HG02642 (cell line): ENCODE data around the gene COBLL1.
"Not testable (repeated sequence)": the region's sequence is repeated elsewhere in the genome, so short reads cannot be mapped to it uniquely, and the experiment has no call there.

ENCODE experiments used
- ATAC-seq: cut with Tn5 transposase; IDR thresholded peaks from one replicate; pipeline ENCODE4 v1.9.1; 2021; ENCODE audit warnings: mild to moderate bottlenecking; ENCODE audit not compliant: unreplicated experiment, poor library complexity

Gene COBLL1

DNA sequence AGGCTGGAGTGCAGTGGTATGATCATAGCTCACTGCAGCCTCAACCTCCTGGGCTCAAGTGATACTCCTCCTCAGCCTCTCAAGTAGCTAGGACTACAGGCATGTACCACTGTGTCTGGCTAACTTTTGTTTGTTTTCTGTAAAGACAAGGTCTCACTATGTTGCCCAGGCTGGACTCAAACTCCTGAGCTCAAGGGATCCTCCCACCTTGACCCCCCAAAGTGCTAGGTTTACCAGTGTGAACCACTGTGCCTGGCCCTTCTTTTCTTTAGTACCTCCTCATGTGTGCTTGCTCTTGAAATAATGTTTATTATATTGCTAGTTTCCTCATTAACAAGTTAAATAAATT, 19.0 kb upstream of the COBLL1 start:
- no peak for ATAC-seq

DNA sequence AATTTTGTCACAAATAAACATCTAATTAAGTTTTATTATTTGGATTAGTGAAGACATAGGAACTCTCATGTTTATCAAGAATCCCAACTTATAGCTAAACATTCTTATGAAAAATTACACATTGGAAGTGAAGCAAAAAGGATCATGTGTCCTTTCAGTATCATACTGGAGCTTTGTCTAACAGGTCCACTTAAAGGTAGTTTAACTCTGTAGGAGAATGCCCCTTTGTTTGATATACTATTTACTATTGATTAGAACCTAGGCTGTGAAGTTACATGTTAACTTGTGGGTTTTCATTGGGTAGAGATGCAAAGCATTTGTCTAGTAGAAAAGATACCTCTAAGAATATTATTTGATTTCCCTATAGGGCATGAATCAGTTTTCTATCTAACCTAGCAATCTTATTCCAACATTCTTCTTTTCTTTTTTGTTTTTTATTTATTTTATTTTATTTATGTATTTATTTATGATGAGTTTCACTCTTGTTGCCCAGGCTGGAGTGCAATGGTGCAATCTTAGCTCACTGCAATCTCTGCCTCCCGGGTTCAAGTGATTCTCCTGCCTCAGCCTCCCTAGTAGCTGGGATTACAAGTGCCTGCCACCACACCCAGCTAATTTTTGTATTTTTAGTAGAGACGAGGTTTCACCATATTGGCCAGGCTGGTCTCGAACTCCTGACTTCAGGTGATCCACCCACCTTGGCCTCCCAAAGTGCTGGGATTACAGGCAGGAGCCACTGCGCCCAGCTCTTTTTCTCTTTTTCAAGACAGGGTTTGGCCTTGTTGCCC, 18.5 kb upstream of the COBLL1 start:
- ATAC-seq: not testable (repeated sequence)

DNA sequence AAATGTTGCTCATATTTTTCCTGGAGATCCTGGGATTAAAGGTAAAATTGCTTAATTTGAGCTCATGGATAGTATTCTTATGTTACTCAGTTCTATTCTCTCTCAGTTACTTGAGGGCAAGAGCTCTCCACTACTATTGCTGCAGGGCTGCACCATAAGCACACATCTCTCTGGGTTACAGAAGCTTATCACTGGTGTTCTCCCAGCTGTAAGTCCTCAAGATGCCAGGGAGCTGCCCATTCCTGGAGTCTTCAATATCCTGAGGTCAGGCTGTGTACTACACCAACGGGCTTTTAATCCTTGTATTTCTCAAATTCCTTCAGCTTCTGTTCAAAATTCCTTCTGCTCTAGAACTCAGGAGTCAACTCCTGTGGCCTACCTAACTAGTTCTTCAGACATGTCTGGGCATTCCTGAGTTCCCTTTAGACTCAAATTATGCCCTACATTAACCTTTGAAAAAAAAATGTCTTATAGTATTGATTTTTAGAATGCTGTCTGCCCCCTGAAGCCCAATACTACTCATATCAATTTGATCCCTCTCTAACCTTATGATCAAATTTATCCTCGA, 17.7 kb upstream of the COBLL1 start:
- no peak for ATAC-seq

DNA sequence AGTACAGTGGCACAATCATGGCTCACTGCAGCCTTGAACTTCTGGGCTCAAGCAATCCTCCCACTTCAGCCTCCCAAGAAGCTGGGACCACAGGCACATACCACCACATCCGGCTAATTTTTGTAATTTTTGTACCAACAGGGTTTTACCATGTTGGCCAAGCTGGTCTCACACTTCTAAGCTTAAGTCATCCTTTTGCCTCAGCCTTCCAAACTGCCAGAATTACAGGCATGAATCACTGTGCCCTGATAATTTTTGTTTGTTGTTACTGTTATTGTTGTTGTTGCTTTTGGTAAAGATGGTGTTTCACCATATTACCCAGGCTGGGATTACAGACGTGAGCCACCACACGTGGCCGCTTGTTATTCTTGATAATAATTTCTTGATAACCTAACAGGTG, 10.5 kb upstream of the COBLL1 start:
- ATAC-seq: no peak

DNA sequence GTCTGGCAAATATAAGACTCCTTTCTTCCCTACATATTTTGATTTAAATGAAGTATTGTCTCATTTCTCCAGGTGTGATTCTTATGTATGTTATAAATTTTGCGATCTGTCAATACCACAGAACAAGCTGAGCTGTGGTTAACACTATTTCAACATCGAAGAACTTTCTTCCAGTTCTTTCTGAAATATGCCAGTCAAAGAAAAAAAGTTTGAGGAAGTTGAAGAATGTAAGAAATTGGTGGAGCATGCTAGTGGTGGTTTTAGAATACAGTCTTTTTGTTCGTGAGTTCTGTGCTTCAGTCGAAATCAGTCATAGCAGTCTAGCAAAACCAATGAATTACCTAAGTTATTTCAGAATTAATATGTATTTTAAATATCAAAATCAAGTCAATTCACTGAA, 8.6 kb upstream of the COBLL1 start:
- no peak for ATAC-seq

DNA sequence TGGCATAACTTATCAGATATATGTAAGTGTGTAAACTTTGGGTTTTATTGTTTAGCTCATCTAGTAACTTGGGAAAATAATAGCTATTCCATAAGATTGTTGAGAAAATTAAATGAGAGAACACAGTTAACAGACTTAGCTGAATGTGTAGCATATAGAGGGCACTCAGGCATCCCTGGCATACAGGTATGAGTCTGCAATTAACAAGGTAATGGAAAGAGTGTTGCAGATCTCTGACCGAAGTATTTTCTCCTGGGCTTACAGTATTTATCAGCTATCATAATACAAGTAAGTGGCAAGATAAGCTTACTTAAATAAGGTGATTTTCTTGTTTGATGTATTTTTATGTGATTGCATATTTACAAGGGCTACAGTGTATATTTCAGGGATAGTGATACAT, 7.9 kb upstream of the COBLL1 start:
- ATAC-seq: no peak

DNA sequence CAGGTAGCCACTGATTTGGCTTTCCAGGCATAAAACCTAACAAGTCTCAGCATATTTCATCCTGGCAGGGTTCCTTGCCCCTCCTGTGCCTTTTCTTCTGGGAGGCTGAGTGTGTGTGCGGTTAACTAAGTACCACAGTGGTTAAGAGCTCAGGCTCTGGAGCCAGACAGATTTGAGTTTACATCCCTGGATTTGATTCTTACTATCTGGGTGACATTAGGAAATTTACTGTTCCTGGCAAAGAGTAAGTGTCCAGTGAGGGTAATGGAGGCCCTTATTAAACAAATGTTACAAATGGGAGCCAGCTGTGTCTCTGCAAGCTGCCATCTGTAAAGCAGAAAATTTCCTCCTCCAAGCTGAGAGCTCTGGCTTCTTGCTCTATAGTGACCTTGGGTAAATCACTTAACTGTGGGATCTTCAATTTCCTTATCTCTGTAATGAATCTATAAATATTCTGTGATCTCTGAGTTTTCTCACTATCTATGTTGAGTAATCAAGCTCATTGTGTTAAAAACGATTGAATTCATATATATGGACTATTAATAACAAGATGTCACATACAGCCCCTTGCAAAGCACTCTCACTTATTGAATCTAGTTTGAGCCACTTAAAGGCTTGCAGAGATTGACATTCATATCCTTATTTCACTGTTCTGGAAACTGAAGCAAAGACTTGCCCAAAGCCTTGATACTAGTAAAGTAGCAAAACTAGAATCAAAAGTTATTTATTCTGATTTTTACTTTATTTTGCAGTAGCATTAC, 6.5 kb upstream of the COBLL1 start:
- no peak for ATAC-seq

DNA sequence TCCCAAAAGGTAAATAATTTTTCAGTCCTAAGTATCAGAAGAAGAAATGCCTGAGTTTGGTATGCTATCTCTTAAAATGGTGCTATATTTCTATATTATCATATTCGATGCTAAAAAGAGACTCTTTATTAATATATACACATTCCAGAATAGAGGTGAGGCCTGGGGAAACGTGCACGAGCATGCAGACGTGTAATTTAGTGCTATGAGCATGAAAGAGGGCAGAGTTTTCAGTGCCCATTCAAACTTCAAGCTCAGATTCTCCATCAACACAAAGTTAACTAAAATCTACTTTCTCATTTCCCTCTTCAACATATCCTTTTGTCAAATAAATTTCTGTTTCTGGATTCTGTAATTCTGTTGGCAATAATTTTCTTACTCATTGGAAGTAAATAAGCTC, 5.7 kb upstream of the COBLL1 start:
- no peak for ATAC-seq

DNA sequence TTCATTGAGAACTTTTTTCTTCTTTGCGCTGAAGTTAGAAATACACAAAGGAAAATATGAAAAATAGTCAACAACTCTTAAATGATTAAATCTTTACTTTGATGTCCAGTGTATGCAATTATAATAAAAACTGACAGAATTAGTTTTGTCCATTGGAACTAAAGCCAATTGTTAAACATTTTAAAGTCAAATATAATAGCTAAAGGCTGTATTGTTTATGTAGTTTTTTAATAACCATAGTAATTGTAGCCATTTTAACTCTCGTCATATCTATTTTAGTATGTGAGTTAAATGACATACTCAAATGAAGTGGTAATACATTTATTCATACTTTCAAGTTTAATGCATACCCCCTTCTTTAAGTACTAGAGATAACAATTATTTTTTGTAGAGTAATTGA, 4.7 kb upstream of the COBLL1 start:
- ATAC-seq: no peak

DNA sequence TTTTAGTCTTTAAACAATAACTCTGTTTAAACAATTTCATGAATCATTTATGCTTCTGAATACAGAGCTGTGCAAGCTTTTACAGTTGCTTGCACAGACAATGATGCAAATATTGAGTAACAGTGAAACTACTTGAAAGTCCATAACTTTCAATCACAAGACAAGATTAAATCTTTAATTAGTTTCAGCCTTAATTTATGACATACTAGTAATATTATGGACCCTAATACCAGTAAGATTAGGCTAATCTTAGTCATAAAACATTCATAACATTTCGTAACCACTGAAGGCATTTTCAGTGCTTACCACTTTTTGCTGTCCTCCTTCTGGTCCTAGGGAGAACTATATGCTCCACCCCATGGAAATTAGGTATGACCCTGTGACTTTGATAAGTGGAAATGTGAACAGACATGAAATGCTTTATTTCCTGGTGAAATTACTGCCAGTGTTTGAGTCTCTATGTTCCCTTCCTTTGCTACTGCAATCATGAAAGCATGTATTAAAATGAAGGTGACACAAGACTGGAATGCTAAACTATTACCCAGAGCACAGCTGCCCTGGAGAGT, 1.8 kb upstream of the COBLL1 start:
- no peak for ATAC-seq

DNA sequence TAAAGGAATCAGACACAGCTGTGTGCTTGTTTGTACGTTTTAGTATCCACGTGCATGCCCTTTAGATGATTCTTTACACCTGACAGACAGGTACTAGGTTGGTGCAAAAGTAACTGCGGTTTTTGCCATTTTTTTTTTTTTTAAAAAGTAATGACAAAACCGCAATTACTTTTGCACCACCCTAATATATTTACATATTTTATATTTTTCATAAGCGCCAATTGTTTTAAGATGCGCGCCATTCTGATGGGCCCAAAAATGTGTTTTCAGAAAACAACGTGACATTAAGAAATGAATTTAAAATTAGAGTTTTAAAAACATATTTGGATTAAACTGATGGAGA, 972 bp upstream of the COBLL1 start:
- ATAC-seq: no peak

DNA sequence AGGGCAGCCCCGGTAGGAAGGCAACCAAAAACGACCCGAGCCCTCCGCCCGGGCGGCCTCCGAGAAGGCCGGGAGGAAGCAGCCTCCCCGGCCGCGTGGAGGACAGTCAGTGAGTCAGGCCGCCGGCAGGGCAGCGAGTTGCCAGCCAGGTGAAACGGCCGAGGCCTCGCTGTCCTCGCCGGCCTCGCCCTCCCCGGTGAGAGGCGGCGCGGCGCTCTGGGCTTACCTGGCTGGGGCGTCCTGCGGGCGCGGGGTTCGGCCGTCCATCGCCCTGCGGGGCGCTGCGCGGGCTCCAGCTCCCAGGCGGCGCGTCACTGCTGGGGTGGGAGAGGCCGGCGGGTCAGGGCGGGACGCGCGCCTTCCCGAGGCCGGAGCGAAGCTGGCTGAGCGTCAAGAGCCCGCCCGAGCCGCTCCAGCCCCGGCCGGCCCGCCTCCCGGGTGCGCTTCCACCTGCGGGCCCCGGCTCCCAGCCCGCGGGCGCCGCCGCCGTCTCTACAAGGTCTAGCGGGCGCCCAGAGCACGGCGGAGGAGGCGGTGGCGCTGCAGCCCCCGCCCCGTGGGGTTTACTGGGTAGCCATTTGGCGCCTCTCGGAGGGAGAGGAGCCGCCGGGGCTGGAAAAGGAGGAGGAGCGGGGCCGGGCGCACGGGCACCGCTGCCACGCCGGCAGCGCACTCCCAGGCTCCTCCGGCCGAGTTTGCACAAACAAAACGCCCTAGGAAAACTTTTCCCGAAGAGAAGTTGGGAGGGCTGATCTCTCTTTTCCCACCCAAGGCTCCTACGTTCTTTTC, 499 bp downstream of the COBLL1 start:
- ATAC-seq: peak; percentile 73

DNA sequence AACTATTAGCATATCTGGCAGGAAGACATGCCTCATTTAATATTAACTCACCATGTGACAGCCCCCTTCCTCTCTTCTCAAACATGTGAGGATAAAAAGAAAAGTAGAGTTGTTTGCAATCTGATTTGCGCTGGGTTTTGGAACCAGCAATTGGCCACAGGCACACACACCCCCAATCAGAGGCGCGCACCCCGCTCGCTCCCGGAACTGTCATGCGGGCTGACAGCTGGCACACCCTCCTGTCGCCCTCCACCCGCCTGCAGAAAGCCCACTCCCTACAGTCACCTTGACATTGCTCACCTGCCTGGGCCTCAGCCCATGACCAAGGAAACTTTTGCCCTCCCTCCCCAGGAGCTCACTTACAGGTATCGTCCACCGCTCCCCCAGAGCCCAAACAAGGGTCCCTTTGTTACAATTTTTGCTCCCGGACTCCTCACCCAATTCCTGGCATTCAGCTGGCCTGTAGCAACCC, 1.1 kb downstream of the COBLL1 start:
- ATAC-seq: no peak

DNA sequence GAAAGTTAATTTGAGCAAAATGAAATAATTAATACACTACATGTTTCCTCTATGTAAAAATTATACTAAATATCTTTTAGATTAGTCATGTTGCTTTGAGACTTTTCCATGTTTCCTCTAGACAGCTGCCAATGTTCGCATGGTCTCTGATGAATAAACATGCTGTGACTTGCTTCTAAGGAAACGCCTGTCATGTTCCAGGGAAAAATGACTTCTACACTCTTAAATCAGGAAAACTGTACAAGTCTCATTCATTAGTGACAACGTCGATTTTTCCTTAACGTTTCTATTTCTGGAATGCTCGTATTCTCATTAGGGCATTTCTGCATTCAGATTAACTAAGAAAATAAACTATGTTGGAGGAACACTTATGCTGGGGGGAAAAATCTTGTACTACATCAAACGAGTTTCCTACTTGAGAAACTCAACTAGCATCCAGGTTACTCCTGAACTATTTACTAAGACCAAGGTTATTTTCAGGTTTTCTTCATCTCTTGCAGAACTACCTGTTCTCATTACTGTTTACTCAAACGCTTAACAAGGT, 1.6 kb downstream of the COBLL1 start:
- ATAC-seq: no peak

DNA sequence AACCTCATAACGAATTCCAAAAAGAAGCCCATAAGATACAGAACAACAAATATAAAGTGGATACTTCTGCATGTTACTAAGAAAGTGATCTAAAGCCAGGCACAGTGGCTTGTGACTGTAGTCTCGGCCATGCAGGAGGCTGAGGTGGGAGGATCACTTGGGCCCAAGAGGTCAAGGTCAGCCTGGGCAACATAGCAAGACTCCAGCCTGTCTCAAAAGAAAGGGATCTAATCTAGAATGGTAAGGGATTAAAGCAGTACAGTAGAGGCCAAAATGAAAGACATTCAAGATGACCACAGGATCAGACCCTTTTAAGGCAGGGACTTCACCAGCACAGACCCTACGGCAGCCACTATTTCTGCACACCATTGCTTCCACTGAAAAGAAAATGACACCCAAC, 3.8 kb downstream of the COBLL1 start:
- no peak for ATAC-seq

DNA sequence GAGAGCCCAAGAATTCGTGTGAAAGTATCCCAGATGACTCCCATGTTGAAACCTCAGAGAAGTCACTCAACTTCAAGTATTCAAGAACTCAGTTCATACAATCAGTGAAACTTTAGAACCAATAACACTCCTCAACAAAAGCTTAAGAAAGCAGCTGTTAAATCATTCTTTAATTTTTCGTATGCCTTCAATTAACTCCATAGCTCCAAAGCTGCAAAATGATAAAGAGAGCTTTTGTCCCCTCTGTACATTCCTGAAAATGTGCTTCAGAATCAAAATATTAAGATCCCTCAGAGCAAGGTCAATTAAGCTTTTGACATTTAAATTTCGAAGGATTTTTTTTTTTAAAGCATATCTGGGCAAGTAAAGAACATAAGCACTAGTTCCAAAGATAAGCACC, 4.7 kb downstream of the COBLL1 start:
- ATAC-seq: no peak

DNA sequence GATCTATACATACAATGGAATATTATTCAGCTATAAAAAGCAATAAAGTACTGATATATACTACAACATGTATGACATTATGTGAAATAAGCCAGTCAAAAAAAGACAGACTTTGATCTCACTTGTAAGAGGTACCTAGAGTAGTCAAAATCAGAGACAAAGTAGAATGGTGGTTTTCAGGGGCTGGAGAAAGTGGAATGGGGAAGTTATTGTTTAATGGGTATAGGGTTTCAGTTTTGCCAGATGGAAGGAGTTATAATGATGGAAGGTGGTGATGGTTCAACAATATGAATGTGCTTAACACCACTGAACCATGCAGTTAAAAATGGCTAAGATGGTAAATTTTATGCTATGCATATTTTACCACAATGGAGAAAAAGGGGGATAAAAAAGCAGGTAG, 6.3 kb downstream of the COBLL1 start:
- ATAC-seq: no peak

DNA sequence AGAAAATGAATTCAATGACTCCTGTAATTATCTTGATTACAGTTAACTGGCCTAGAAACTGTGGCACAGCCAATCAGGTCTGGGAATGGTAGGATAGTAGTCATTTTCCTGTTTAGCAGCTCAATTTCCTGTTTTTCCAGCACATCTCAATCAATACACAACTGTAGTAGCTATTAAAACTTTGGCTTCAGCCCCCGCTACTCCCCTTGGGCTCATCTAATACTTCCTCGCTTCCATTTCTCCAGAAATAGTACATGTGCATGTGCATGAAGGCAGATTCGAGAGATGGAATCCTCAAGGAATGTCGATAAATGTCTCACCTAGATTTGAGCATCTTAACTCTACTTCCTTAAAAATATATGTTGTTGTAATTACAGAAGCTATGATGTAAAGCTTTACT, 9.7 kb downstream of the COBLL1 start:
- no peak for ATAC-seq

DNA sequence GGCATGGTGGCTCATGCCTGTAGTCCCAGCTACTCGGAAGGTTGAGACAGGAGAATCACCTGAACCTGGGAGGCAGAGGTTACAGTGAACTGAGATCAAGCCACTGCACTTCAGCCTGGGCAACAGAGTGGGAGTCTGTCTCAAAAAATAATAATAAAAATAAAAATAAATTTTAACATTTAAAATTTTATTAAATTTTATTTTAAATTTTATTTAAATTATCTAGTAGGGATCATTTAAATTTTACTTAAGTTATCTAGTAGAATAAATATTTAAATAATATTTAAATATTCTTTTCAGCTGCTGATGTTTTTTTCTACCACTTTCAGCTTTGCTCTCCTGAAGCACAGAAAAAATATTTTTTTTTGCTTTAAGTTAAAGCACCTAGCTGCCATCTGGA, 10.4 kb downstream of the COBLL1 start:
- ATAC-seq: no peak
